GM21526 (cell line): ENCODE measurements around the gene KIAA1328.
"Not testable (repeated sequence)": the region's sequence is repeated elsewhere in the genome, so short reads cannot be mapped to it uniquely, and the experiment has no call there.

ENCODE experiments used
- ATAC-seq: cut with Tn5 transposase; IDR thresholded peaks from one replicate; pipeline ENCODE4 v1.9.1; 2021; ENCODE audit warnings: moderate library complexity; ENCODE audit not compliant: unreplicated experiment, low FRiP score

Gene KIAA1328

GRCh38 chr18:36879796-36880195 is 50.9 kb downstream of the KIAA1328 start:
- ATAC-seq: not testable (repeated sequence)

DNA sequence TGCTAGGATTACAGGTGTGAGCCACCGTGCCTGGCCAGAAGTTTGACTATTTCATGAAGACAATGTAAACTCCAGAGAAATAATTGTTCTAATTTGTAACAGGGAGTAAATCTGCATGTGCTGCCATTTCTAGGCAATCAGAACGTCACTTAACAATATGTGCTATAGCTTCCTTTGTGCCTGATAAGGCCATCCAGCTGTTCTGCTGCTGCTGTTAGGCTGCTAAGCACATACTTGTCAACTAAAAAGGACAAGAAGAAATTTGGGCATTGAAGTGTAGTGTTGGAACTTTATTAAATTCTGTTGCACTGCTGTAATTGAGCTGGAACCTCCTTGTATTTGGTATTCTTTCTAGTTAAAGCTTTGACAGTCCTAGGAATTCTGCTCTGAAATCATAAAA is 57.1 kb downstream of the KIAA1328 start:
- no peak for ATAC-seq

DNA sequence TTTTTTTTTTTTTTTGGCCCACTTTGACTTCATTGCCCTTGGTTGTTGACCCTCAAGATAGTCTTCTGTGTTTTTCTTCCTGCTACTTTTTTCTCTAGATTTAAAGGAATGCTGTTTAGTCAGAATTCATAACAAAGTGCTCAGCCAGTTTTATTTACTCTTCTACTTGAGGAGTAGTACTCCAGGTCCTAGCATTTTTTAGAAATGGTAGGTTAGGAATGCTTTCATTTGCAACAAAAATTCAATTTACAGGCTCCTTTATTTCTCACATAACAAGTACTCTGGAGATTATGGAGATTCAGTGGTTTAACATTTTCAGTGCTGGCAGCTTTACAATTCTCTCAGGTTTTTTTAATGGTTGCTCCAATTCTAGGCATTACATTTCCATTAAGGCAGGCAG is 58.2 kb downstream of the KIAA1328 start:
- ATAC-seq: no peak

- ATAC-seq: no peak
These were observed 58.9 kb downstream of the KIAA1328 start for GRCh38 chr18:36887864-36888263.

DNA sequence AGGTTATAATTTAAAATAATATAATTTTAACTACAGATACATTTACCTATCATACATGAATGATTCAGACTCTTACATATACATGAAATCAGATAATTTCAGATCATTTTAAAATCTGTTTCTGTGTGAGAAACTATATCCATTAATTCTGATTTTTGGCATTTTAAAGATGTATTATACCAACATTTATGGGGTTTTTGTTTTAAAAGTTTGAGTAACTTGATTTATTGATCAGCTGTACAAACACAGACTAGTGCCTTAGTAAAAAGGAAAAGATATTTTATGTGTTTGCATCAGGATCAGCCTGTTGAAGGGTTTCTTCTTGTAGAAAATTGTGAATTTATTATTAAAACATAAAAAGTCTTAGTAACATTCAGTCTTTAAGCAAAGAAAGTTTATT is 59.9 kb downstream of the KIAA1328 start:
- ATAC-seq: no peak

GRCh38 chr18:36889321-36889720 is 60.4 kb downstream of the KIAA1328 start:
- ATAC-seq: no peak

DNA sequence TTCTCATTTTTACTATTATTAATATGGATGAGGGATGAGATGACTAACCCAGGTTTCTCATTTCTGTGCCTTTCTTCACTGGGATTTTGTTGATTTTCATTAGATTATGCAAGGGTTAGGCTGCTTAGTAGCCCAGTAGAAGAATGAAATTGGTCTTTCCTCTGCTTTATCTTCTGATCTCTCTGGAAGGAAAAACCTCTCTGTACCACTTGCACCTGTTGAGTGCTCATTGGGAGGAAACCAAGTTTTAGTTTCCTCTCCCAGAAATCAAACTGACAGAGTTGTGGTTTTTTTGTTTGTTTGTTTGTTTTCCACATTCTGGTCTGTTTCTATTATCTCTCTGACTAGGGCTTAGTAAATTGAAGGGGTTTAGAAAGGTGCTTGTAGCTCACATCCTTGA is 60.8 kb downstream of the KIAA1328 start:
- ATAC-seq: no peak

GRCh38 chr18:36890598-36890997 is 61.7 kb downstream of the KIAA1328 start:
- ATAC-seq: no peak

- no peak for ATAC-seq
These were observed 64.3 kb downstream of the KIAA1328 start for GRCh38 chr18:36893227-36893626.

GRCh38 chr18:36895606-36896005 is 66.7 kb downstream of the KIAA1328 start:
- ATAC-seq: no peak

DNA sequence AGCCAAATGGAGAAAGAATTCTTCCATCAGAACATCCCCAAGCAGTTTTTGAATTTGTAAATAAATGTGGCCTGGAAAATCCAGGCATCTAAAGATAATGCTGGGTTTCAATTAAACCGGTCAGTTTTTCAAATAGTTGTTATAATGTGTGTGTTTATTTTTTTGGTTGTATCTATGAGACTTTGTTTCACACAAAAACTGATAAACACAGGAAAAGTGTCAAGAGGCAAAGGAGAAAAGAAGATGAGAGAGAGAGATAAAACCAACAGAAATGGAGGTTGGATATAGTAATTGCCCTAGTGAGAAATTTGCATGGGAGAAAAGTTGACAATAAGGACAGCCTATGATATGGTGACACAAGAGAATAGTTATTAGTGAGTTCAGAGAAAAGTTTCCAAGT is 68.3 kb downstream of the KIAA1328 start:
- no peak for ATAC-seq

GRCh38 chr18:36899289-36899688 is 70.4 kb downstream of the KIAA1328 start:
- ATAC-seq: no peak

DNA sequence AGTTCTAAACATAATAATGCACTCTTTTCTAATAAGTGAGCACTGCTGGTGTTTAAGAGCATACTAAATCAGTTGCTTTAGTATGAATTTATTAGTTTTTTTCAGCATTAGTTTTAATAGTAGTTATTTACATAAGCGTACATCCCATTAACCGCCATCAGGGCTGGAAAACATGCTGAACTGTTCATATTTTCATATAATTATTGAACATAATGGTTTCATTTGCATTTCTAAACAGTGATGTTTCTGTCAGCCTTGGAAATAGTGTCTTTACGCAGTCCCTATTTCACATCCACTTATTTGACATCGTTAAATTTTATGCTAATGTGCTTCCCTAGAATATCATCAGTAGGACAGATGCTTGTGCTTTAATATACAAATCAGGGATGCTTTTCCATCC is 71.5 kb downstream of the KIAA1328 start:
- ATAC-seq: no peak

- ATAC-seq: no peak
These were observed 72.4 kb downstream of the KIAA1328 start for GRCh38 chr18:36901277-36901701.

- ATAC-seq: no peak
These were observed 74.4 kb downstream of the KIAA1328 start for GRCh38 chr18:36903215-36903928.

- ATAC-seq: no peak
These were observed 76.6 kb downstream of the KIAA1328 start for GRCh38 chr18:36905571-36905970.

- ATAC-seq: not testable (repeated sequence)
These were observed 80.4 kb downstream of the KIAA1328 start for GRCh38 chr18:36909282-36909681.

DNA sequence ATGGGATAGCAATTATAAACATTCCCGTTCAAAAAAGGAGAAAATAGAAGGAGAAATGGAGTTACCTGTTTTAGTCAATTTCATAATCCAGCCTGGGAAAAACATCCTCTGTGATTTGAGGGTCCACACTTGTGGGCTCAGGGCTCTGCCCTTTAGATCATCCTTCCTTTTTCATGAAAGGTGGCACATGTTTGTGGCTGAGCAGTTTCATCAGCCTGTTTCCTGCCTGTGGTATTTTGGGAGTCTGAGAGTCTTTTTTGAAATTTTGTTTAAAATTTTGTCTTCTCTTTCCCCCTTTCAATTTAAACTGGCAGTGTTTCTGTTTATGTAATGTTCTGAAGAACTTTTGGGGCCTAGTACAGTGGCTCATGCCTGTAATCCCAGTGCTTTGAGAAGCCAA is 84.0 kb downstream of the KIAA1328 start:
- no peak for ATAC-seq

GRCh38 chr18:36917907-36918306 is 89.0 kb downstream of the KIAA1328 start:
- no peak for ATAC-seq

- ATAC-seq: no peak
These were observed 100.7 kb downstream of the KIAA1328 start for GRCh38 chr18:36929601-36930000.

GRCh38 chr18:36931106-36931505 is 102.2 kb downstream of the KIAA1328 start:
- no peak for ATAC-seq

- no peak for ATAC-seq
These were observed 104.6 kb downstream of the KIAA1328 start for GRCh38 chr18:36933552-36933951.

DNA sequence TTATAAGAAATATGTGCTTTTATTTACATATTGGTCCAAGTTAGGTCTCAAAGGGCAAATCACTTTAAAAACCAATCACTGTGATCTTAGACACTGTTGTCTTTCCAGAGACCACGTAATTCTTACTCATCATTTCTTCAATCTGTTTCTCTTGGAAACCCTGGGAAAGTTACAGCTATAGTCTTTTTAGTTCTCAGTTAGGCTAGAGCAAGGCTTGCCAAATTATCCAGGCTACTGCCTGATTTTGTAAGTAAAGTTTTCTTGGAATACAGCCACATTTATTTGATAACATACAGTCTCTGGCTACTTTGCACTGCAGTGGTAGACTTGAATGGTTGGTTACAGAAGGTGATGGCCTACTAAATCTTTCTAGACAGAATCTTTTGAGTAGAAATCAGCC is 106.0 kb downstream of the KIAA1328 start:
- ATAC-seq: no peak
